IMR-90 (cell line): ENCODE results near the gene UGT2B11. TPM values are rescaled to one million over a fixed set of nuclear protein-coding genes. Genes with fewer than 3 reads are reported as not detected.

Experiments
- ATAC-seq: fragments of 200-7000 bp; cut with Tn5 transposase; 2 replicates; pipeline ENCODE4 v1.9.1; 2020; ENCODE audit warnings: low read depth, mild to moderate bottlenecking, moderate library complexity
- BruUV-seq: library from RNA; stranded (reverse); fragments of 400-500 nt; replicated peaks from 2 replicates; lab custom pipeline; 2021; lab: Mats Ljungman, UMichigan
- CTCF ChIA-PET: fragments of 300-600 bp; formaldehyde crosslinking; extraction: SDS; loops from one replicate; lab custom pipeline; 2021; ENCODE audit warnings: antibody characterized with exemption; lab: Yijun Ruan, JAX
- POLR2A ChIA-PET: fragments of 300-600 bp; sonication (Branson Sonifier 250); formaldehyde crosslinking; loops from one replicate; lab custom pipeline; 2022; ENCODE audit warnings: antibody characterized with exemption; ENCODE audit not compliant: unreplicated experiment; lab: Charles Lee
- DNase-seq: peaks from one replicate; pipeline ENCODE4 v3.0.0; 2013
- H2AFZ ChIP-seq: replicated peaks from 2 replicates; pipeline ENCODE3; 2013; ENCODE audit warnings: low read length, mild to moderate bottlenecking; ENCODE audit not compliant: poor library complexity
- H2AK5ac ChIP-seq: 2 replicates; pipeline ENCODE4 v1.6.1; 2013; ENCODE audit warnings: low read depth, low read length, inconsistent platforms
- H2AK9ac ChIP-seq: replicated peaks from 2 replicates; pipeline ENCODE3; 2013; ENCODE audit warnings: mild to moderate bottlenecking, low read depth, low read length, moderate library complexity; ENCODE audit not compliant: poor library complexity
- H2BK120ac ChIP-seq: 2 replicates; pipeline ENCODE4 v1.6.1; 2013; ENCODE audit warnings: low read depth, low read length, inconsistent platforms
- H2BK15ac ChIP-seq: 3 replicates; pipeline ENCODE4 v1.6.1; 2013; ENCODE audit warnings: low read depth, low read length, inconsistent platforms
- H2BK20ac ChIP-seq: 2 replicates; pipeline ENCODE4 v1.6.1; 2013; ENCODE audit warnings: low read depth, mild to moderate bottlenecking, inconsistent platforms, low read length, moderate library complexity
- H2BK5ac ChIP-seq: 2 replicates; pipeline ENCODE4 v1.6.1; 2013; ENCODE audit warnings: mild to moderate bottlenecking, low read depth, low read length, inconsistent platforms; ENCODE audit not compliant: poor library complexity, severe bottlenecking
- H3K14ac ChIP-seq: replicated peaks from 2 replicates; pipeline ENCODE4 v1.6.1; 2013; ENCODE audit warnings: low read depth, low read length, inconsistent platforms
- H3K18ac ChIP-seq: 2 replicates; pipeline ENCODE4 v1.6.1; 2013; ENCODE audit warnings: low read depth, low read length, control low read depth
- H3K23ac ChIP-seq: 2 replicates; pipeline ENCODE4 v1.6.1; 2013; ENCODE audit warnings: low read depth, low read length, inconsistent platforms
- H3K27ac ChIP-seq: 2 replicates; pipeline ENCODE4 v1.5.1; 2013; ENCODE audit warnings: mild to moderate bottlenecking, control low read depth, low read length; ENCODE audit not compliant: insufficient read depth
- H3K27me3 ChIP-seq: 2 replicates; pipeline ENCODE4 v1.6.1; 2013; ENCODE audit warnings: low read length; ENCODE audit not compliant: control insufficient read depth, insufficient read depth
- H3K36me3 ChIP-seq: 2 replicates; pipeline ENCODE4 v1.6.1; 2013; ENCODE audit warnings: low read length, mixed read lengths; ENCODE audit not compliant: control insufficient read depth, insufficient read depth
- H3K4ac ChIP-seq: 2 replicates; pipeline ENCODE4 v1.6.1; 2013; ENCODE audit warnings: low read depth, low read length, inconsistent platforms
- H3K4me1 ChIP-seq: 2 replicates; pipeline ENCODE4 v1.6.1; 2013; ENCODE audit warnings: low read length, mixed read lengths; ENCODE audit not compliant: control insufficient read depth, insufficient read depth
- H3K4me2 ChIP-seq: 2 replicates; pipeline ENCODE4 v1.6.1; 2013; ENCODE audit warnings: low read depth, mild to moderate bottlenecking, control low read depth, low read length, moderate library complexity
- H3K4me3 ChIP-seq: 2 replicates; pipeline ENCODE4 v1.5.1; 2013; ENCODE audit warnings: low read depth, mild to moderate bottlenecking, control low read depth, low read length, moderate library complexity; ENCODE audit not compliant: insufficient read depth
- H3K56ac ChIP-seq: 2 replicates; pipeline ENCODE4 v1.6.1; 2013; ENCODE audit warnings: low read length, inconsistent platforms; ENCODE audit not compliant: insufficient read depth; ENCODE audit errors: extremely low read depth
- H3K79me1 ChIP-seq, 2 experiments: 2 replicates each; pipeline ENCODE4 v1.6.1; 2013; ENCODE audit warnings: low read length in 2 of 2, inconsistent platforms in 1 of 2, low read depth in 1 of 2
- H3K9ac ChIP-seq: 2 replicates; pipeline ENCODE4 v1.6.1; 2013; ENCODE audit warnings: low read depth, low read length, control low read depth
- H3K9me1 ChIP-seq: 2 replicates; pipeline ENCODE4 v1.6.1; 2013; ENCODE audit warnings: low read length, inconsistent platforms; ENCODE audit not compliant: insufficient read depth
- H3K9me3 ChIP-seq: 2 replicates; pipeline ENCODE4 v1.6.1; 2013; ENCODE audit warnings: low read length; ENCODE audit not compliant: control insufficient read depth, insufficient read depth
- H4K20me1 ChIP-seq: 2 replicates; pipeline ENCODE4 v1.6.1; 2013; ENCODE audit warnings: low read length, inconsistent platforms; ENCODE audit not compliant: insufficient read depth
- H4K5ac ChIP-seq: 2 replicates; pipeline ENCODE4 v1.6.1; 2013; ENCODE audit warnings: mild to moderate bottlenecking, low read depth, low read length, control low read depth
- H4K8ac ChIP-seq, 2 experiments: 2 replicates each; pipeline ENCODE4 v1.6.1; 2013; ENCODE audit warnings: low read depth in 2 of 2, low read length in 2 of 2, control low read depth in 1 of 2, inconsistent platforms in 1 of 2
- H4K91ac ChIP-seq: 2 replicates; pipeline ENCODE4 v1.6.1; 2013; ENCODE audit warnings: low read depth, low read length, inconsistent platforms; ENCODE audit not compliant: insufficient read depth
- BHLHE40 ChIP-seq: fragments of 150-350 bp; IDR thresholded peaks from 2 replicates; pipeline ENCODE4 v1.6.1; 2016; ENCODE audit warnings: mild to moderate bottlenecking, low read depth, low read length
- CEBPB ChIP-seq: IDR thresholded peaks from 2 replicates; pipeline ENCODE4 v1.6.1; 2012; ENCODE audit warnings: low read depth, low read length, improper control_type of control experiment
- CHD1 ChIP-seq: IDR thresholded peaks from 2 replicates; pipeline ENCODE4 v1.6.1; 2012; ENCODE audit warnings: low read depth, low read length, improper control_type of control experiment
- FOS ChIP-seq: fragments of 150-350 bp; IDR thresholded peaks from 2 replicates; pipeline ENCODE4 v1.6.1; 2016; ENCODE audit warnings: low read depth, low read length
- MAFK ChIP-seq: IDR thresholded peaks from 2 replicates; pipeline ENCODE4 v1.6.1; 2012; ENCODE audit warnings: low read depth, low read length, improper control_type of control experiment
- MAZ ChIP-seq: IDR thresholded peaks from 2 replicates; pipeline ENCODE4 v1.6.1; 2012; ENCODE audit warnings: low read depth, mild to moderate bottlenecking, low read length, improper control_type of control experiment, moderate library complexity, borderline replicate concordance
- MXI1 ChIP-seq: IDR thresholded peaks from 2 replicates; pipeline ENCODE4 v1.6.1; 2012; ENCODE audit warnings: low read depth, mild to moderate bottlenecking, low read length, moderate library complexity, borderline replicate concordance
- NFE2L2 ChIP-seq: fragments of 150-350 bp; IDR thresholded peaks from 2 replicates; pipeline ENCODE4 v1.6.1; 2016; ENCODE audit warnings: low read depth, mild to moderate bottlenecking, low read length
- POLR2A ChIP-seq: IDR thresholded peaks from 2 replicates; pipeline ENCODE4 v1.6.1; 2012; ENCODE audit warnings: mild to moderate bottlenecking, low read depth, low read length
- RAD21 ChIP-seq: IDR thresholded peaks from 2 replicates; pipeline ENCODE4 v1.6.1; 2012; ENCODE audit warnings: low read length, improper control_type of control experiment
- RCOR1 ChIP-seq: IDR thresholded peaks from 2 replicates; pipeline ENCODE4 v1.6.1; 2012; ENCODE audit warnings: mild to moderate bottlenecking, low read length, improper control_type of control experiment; ENCODE audit not compliant: insufficient replicate concordance
- RFX5 ChIP-seq: IDR thresholded peaks from 2 replicates; pipeline ENCODE4 v1.8.0; 2012; ENCODE audit warnings: low read depth, mild to moderate bottlenecking, low read length, moderate library complexity
- SMC3 ChIP-seq: fragments of 150-350 bp; IDR thresholded peaks from 2 replicates; pipeline ENCODE4 v1.6.1; 2016; ENCODE audit warnings: low read depth, mild to moderate bottlenecking, antibody characterized with exemption, low read length, moderate library complexity
- WGBS, 2 experiments: methylation state at CpG; one replicate each; pipeline versions ENCODE4 v1.1.5 to v1.1.7; 2013; ENCODE audit warnings: missing lambda C conversion rate in 2 of 2; ENCODE audit not compliant: insufficient read length in 1 of 2; ENCODE audit errors: extremely low coverage in 2 of 2; 5-methylcytosine and 5-hydroxymethylcytosine counted together
- dilution Hi-C: fragments of 300-500 bp; cut with HindIII; formaldehyde crosslinking; loops from one replicate; pipeline ENCODE4 v1.14.3; 2018; ENCODE audit warnings: low sequenced_read_pairs; ENCODE audit not compliant: unreplicated experiment
- in situ Hi-C: fragments of 300-500 bp; cut with MboI; formaldehyde crosslinking; loops from 3 replicates; pipeline ENCODE4 v1.14.3; 2019; ENCODE audit warnings: low sequenced_read_pairs, inconsistent platforms, mixed read lengths
- intact Hi-C: fragments of 100-400 bp; cut with micrococcal nuclease; formaldehyde crosslinking; loops from 2 replicates; pipeline ENCODE4 v1.10.0; 2022
- polyA plus RNA-seq, 3 experiments: library from polyadenylated mRNA; depleted of rRNA; stranded (reverse); fragments of >200 nt; gene quantifications; 2 replicates each; pipeline ENCODE4 v1.2.3, GENCODE V29; 2012; ENCODE audit warnings: low replicate concordance in 1 of 3
- total RNA-seq: library from RNA; depleted of rRNA; stranded (reverse); fragments of >200 nt; gene quantifications from 2 replicates; pipeline ENCODE4 v1.2.3, GENCODE V29; 2012
- TF ChIP-seq, protein P1 (sequence below): fragments of 150-350 bp; IDR thresholded peaks from 2 replicates; pipeline ENCODE4 v1.6.1; 2016; ENCODE audit warnings: low read depth, mild to moderate bottlenecking, low read length, moderate library complexity, borderline replicate concordance
- TF ChIP-seq, protein P2 (sequence below): fragments of 150-350 bp; IDR thresholded peaks from 2 replicates; pipeline ENCODE4 v1.6.1; 2017; ENCODE audit warnings: mild to moderate bottlenecking, antibody characterized with exemption, low read length, low read depth
- TF ChIP-seq, protein P3 (sequence below): conservative IDR thresholded peaks from 2 replicates; pipeline ENCODE4 v1.5.1; 2012; ENCODE audit warnings: mild to moderate bottlenecking, low read depth, low read length, improper control_type of control experiment

Gene UGT2B11
- total and polyA plus RNA-seq, 2 of the 4 experiments (the other 2 are of a cell fraction) = not detected

DNA sequence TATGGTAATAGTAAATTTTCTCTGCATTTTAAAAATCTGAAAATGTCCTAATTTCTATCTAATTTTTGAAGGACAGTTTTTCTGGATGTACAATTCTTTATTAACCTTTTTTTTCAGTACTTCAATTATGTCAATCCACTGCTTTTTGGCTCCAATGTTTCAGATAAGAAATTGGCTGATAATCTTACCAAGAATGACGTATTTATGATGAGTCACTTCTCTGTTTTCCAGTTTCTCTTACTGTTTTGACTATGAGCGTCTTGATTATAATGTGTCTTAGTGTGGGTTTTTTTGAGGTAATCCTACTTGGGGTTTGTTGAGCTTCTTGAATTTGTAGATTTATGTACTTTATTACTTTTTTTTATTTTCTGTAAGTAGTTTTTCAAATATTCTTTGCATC is 47.2 kb downstream of the UGT2B11 start:
- no peak overlapping the region for H3K14ac ChIP-seq
- CTCF ChIA-PET = no interaction called here
- H2BK15ac ChIP-seq = no peak overlapping the region
- H3K9me3 ChIP-seq = no peaks in the 10 kb centered on the region
- no peak overlapping the region for H3K56ac ChIP-seq
- no peak overlapping the region for H2BK120ac ChIP-seq
- no peaks in the 10 kb centered on the region for H3K79me1 ChIP-seq
- no peaks in the 10 kb centered on the region for H3K9me1 ChIP-seq
- intact Hi-C loops = loop anchor here (1.0 kb wide), 1 partner anchor 896 kb away; no protein-coding TSS in a partner anchor
- no peak overlapping the region for H2BK20ac ChIP-seq
- H2AFZ ChIP-seq = no peak overlapping the region
- no CpG with 5 or more reads among the region's 2 CpGs for WGBS, 2 experiments
- no peak overlapping the region for H3K27ac ChIP-seq
- no peak overlapping the region for H4K5ac ChIP-seq
- H4K91ac ChIP-seq = no peak overlapping the region
- peak; percentile 2 for DNase-seq
- no peak overlapping the region for H3K4me3 ChIP-seq
- no peaks in the 10 kb centered on the region for H3K27me3 ChIP-seq
- TF ChIP-seq BHLHE40 (no peak), FOS (no peak), SMC3 (no peak), NFE2L2 (no peak), POLR2A (no peak), CHD1 (no peak), RCOR1 (no peak), RFX5 (no peak), MXI1 (no peak), MAFK (no peak), RAD21 (no peak), CEBPB (no peak), MAZ (no peak)
- TF ChIP-seq, protein P1, sequence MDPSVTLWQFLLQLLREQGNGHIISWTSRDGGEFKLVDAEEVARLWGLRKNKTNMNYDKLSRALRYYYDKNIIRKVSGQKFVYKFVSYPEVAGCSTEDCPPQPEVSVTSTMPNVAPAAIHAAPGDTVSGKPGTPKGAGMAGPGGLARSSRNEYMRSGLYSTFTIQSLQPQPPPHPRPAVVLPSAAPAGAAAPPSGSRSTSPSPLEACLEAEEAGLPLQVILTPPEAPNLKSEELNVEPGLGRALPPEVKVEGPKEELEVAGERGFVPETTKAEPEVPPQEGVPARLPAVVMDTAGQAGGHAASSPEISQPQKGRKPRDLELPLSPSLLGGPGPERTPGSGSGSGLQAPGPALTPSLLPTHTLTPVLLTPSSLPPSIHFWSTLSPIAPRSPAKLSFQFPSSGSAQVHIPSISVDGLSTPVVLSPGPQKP = no peak
- TF ChIP-seq, protein P2, sequence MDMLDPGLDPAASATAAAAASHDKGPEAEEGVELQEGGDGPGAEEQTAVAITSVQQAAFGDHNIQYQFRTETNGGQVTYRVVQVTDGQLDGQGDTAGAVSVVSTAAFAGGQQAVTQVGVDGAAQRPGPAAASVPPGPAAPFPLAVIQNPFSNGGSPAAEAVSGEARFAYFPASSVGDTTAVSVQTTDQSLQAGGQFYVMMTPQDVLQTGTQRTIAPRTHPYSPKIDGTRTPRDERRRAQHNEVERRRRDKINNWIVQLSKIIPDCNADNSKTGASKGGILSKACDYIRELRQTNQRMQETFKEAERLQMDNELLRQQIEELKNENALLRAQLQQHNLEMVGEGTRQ = no peak
- TF ChIP-seq, protein P3, sequence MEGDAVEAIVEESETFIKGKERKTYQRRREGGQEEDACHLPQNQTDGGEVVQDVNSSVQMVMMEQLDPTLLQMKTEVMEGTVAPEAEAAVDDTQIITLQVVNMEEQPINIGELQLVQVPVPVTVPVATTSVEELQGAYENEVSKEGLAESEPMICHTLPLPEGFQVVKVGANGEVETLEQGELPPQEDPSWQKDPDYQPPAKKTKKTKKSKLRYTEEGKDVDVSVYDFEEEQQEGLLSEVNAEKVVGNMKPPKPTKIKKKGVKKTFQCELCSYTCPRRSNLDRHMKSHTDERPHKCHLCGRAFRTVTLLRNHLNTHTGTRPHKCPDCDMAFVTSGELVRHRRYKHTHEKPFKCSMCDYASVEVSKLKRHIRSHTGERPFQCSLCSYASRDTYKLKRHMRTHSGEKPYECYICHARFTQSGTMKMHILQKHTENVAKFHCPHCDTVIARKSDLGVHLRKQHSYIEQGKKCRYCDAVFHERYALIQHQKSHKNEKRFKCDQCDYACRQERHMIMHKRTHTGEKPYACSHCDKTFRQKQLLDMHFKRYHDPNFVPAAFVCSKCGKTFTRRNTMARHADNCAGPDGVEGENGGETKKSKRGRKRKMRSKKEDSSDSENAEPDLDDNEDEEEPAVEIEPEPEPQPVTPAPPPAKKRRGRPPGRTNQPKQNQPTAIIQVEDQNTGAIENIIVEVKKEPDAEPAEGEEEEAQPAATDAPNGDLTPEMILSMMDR = no peak
- no peak overlapping the region for H3K18ac ChIP-seq
- in situ Hi-C loops = loop anchor here (25.0 kb wide), 1 partner anchor 905 kb away; no protein-coding TSS in a partner anchor
- dilution Hi-C loops = no loop called here
- no peak overlapping the region for H3K4ac ChIP-seq
- no peak overlapping the region for H3K4me2 ChIP-seq
- no peak overlapping the region for H2AK9ac ChIP-seq
- no peaks in the 10 kb centered on the region for H3K36me3 ChIP-seq
- no peak overlapping the region for H2AK5ac ChIP-seq
- BruUV-seq = no TSS peak
- no peak overlapping the region for H2BK5ac ChIP-seq
- no peaks in the 10 kb centered on the region for H3K4me1 ChIP-seq
- no peak overlapping the region for H3K23ac ChIP-seq
- no peak for ATAC-seq
- POLR2A ChIA-PET = no interaction called here
- no peak overlapping the region for H3K9ac ChIP-seq
- no peaks in the 10 kb centered on the region for H4K20me1 ChIP-seq
- H4K8ac ChIP-seq = no peak overlapping the region
